GM12878 (cell line): ENCODE results near the gene RANBP3. TPM values are rescaled to one million over a fixed set of nuclear protein-coding genes. Genes with fewer than 3 reads are reported as not detected.

Experiments
- ATAC-seq: fragments of 200-7000 bp; cut with Tn5 transposase; 3 replicates; pipeline ENCODE4 v1.9.1; 2020; ENCODE audit warnings: mild to moderate bottlenecking, moderate library complexity
- BruUV-seq: library from RNA; stranded (reverse); fragments of 400-500 nt; replicated peaks from 2 replicates; lab custom pipeline; 2021; lab: Mats Ljungman, UMichigan
- CTCF ChIA-PET: fragments of 300-600 bp; sonication (Branson Sonifier 250); formaldehyde crosslinking; extraction: SDS; loops from one replicate; lab custom pipeline; 2021; ENCODE audit warnings: inconsistent platforms; lab: Yijun Ruan, JAX
- POLR2A ChIA-PET: fragments of 350-600 bp; formaldehyde crosslinking; extraction: SDS; loops from one replicate; lab custom pipeline; 2021; ENCODE audit warnings: inconsistent platforms; lab: Charles Lee
- RAD21 ChIA-PET: fragments of 300-600 bp; sonication (Branson Sonifier 250); formaldehyde crosslinking; loops from one replicate; lab custom pipeline; 2023; ENCODE audit warnings: antibody characterized with exemption; ENCODE audit not compliant: unreplicated experiment; lab: Charles Lee
- SMC1A ChIA-PET: fragments of 300-600 bp; sonication (Branson Sonifier 250); formaldehyde crosslinking; loops from one replicate; lab custom pipeline; 2023; ENCODE audit not compliant: unreplicated experiment, uncharacterized antibody; lab: Charles Lee
- DNase-seq: peaks from one replicate; pipeline ENCODE4 v3.0.0-alpha.2; 2011; ENCODE audit warnings: low read depth, low spot score
- FAIRE-seq: peaks from 3 replicates; lab custom pipeline; 2011; peaks lifted over from hg19 to GRCh38; lab: Jason Lieb, UNC
- H2AFZ ChIP-seq: 2 replicates; pipeline ENCODE4 v1.6.0; 2011; ENCODE audit warnings: low read depth, low read length, control low read depth; ENCODE audit not compliant: control insufficient read depth
- H3K27ac ChIP-seq: 2 replicates; pipeline ENCODE4 v1.5.1; 2011; ENCODE audit warnings: control low read depth; ENCODE audit not compliant: control insufficient read depth, insufficient read depth
- H3K27me3 ChIP-seq, 2 experiments: replicated peaks in 1 of 2; 2 replicates each; pipeline versions ENCODE4 v1.6.0 to v1.6.1; 2011; ENCODE audit warnings: low read length in 1 of 2; ENCODE audit not compliant: control insufficient read depth in 2 of 2, insufficient read depth in 2 of 2
- H3K36me3 ChIP-seq, 2 experiments: 2 replicates each; pipeline ENCODE4 v1.5.1; 2011; ENCODE audit warnings: low read length in 1 of 2; ENCODE audit not compliant: control insufficient read depth in 2 of 2, insufficient read depth in 2 of 2
- H3K4me1 ChIP-seq: 2 replicates; pipeline ENCODE4 v1.6.1; 2011; ENCODE audit warnings: mild to moderate bottlenecking, low read length, moderate library complexity, mixed read lengths; ENCODE audit not compliant: control insufficient read depth, insufficient read depth
- H3K4me2 ChIP-seq: 2 replicates; pipeline ENCODE4 v1.6.0; 2011; ENCODE audit warnings: control low read depth; ENCODE audit not compliant: control insufficient read depth, insufficient read depth
- H3K4me3 ChIP-seq: fragments of 200-600 bp; sonication (generic); 2 replicates; pipeline ENCODE4 v1.5.1; 2016
- H3K79me2 ChIP-seq: 2 replicates; pipeline ENCODE4 v1.6.0; 2011; ENCODE audit warnings: low read length; ENCODE audit not compliant: control insufficient read depth, insufficient read depth
- H3K9ac ChIP-seq: 2 replicates; pipeline ENCODE4 v1.8.0; 2011; ENCODE audit warnings: low read length, control low read depth, mixed read lengths; ENCODE audit not compliant: control insufficient read depth, insufficient read depth
- H3K9me3 ChIP-seq: replicated peaks from 3 replicates; pipeline ENCODE4 v1.5.1; 2011; ENCODE audit warnings: mild to moderate bottlenecking, low read length; ENCODE audit not compliant: control insufficient read depth, insufficient read depth
- H4K20me1 ChIP-seq: 2 replicates; pipeline ENCODE4 v1.6.0; 2011; ENCODE audit not compliant: control insufficient read depth, insufficient read depth
- CEBPB ChIP-seq, 2 experiments: fragments of 150-350 bp in 1 of 2; IDR thresholded peaks; 2 replicates each; pipeline ENCODE4 v1.6.1; 2012 to 2014; ENCODE audit warnings: low read depth in 2 of 2, low read length in 2 of 2, borderline replicate concordance in 1 of 2, inconsistent platforms in 1 of 2
- CHD1 ChIP-seq: IDR thresholded peaks from 2 replicates; pipeline ENCODE4 v1.6.1; 2012; ENCODE audit warnings: low read depth, low read length, improper control_type of control experiment
- E2F4 ChIP-seq: IDR thresholded peaks from 2 replicates; pipeline ENCODE4 v1.6.1; 2012; ENCODE audit warnings: low read depth, low read length, improper control_type of control experiment
- HDGF ChIP-seq: fragments of 450-650 bp; IDR thresholded peaks from 2 replicates; pipeline ENCODE4 v1.6.1; 2016; ENCODE audit warnings: antibody characterized with exemption
- IKZF1 ChIP-seq: fragments of 450-650 bp; conservative IDR thresholded peaks from 2 replicates; pipeline ENCODE4 v1.6.1; 2017; ENCODE audit warnings: antibody characterized with exemption, mild to moderate bottlenecking
- KAT2A ChIP-seq: conservative IDR thresholded peaks from 2 replicates; pipeline ENCODE4 v1.6.1; 2011; ENCODE audit warnings: low read depth, low read length; ENCODE audit not compliant: control insufficient read depth
- KLF5 ChIP-seq: fragments of 450-650 bp; IDR thresholded peaks from 2 replicates; pipeline ENCODE4 v1.6.1; 2014; ENCODE audit warnings: mild to moderate bottlenecking; ENCODE audit not compliant: partially characterized antibody
- MAX ChIP-seq: IDR thresholded peaks from 2 replicates; pipeline ENCODE4 v1.6.1; 2012; ENCODE audit warnings: low read depth, low read length, improper control_type of control experiment
- MYB ChIP-seq: fragments of 150-350 bp; IDR thresholded peaks from 2 replicates; pipeline ENCODE4 v1.6.1; 2014; ENCODE audit warnings: mild to moderate bottlenecking, low read depth, low read length, borderline replicate concordance
- MYC ChIP-seq: IDR thresholded peaks from 2 replicates; pipeline ENCODE4 v1.6.1; 2011; ENCODE audit warnings: mild to moderate bottlenecking, low read length, moderate library complexity, inconsistent platforms; ENCODE audit not compliant: insufficient read depth, insufficient replicate concordance, insufficient read length, severe bottlenecking
- PBX3 ChIP-seq: IDR thresholded peaks from 2 replicates; pipeline ENCODE4 v1.6.1; 2011; ENCODE audit warnings: mild to moderate bottlenecking, low read depth, low read length, moderate library complexity; ENCODE audit not compliant: insufficient replicate concordance
- RAD51 ChIP-seq: fragments of 450-650 bp; IDR thresholded peaks from 2 replicates; pipeline ENCODE4 v1.6.1; 2016; ENCODE audit warnings: moderate library complexity, mild to moderate bottlenecking, inconsistent platforms
- SUZ12 ChIP-seq: fragments of 200-600 bp; sonication (generic); IDR thresholded peaks from one replicate; pipeline ENCODE4 v1.6.1; 2018; ENCODE audit warnings: antibody characterized with exemption, mild to moderate bottlenecking; ENCODE audit not compliant: unreplicated experiment
- YY1 ChIP-seq: IDR thresholded peaks from 2 replicates; pipeline ENCODE4 v1.6.1; 2011; ENCODE audit warnings: low read depth, mild to moderate bottlenecking, low read length
- ZBTB40 ChIP-seq: fragments of 450-650 bp; IDR thresholded peaks from 2 replicates; pipeline ENCODE4 v1.6.1; 2016; ENCODE audit warnings: mild to moderate bottlenecking, moderate library complexity, borderline replicate concordance
- ZNF24 ChIP-seq: fragments of 450-650 bp; IDR thresholded peaks from 2 replicates; pipeline ENCODE4 v1.6.1; 2017; ENCODE audit warnings: antibody characterized with exemption, mild to moderate bottlenecking
- ZNF622 ChIP-seq: fragments of 450-650 bp; IDR thresholded peaks from 2 replicates; pipeline ENCODE4 v1.6.1; 2017; ENCODE audit warnings: mild to moderate bottlenecking, inconsistent platforms
- ZSCAN29 ChIP-seq: fragments of 450-650 bp; IDR thresholded peaks from 2 replicates; pipeline ENCODE4 v1.6.1; 2017; ENCODE audit warnings: mild to moderate bottlenecking, moderate library complexity
- WGBS: methylation state at CpG from one replicate; pipeline ENCODE4 v1.1.6; 2016; ENCODE audit warnings: low lambda C conversion rate; ENCODE audit not compliant: insufficient replicate concordance, insufficient coverage; ENCODE audit errors: missing lambda C conversion rate; 5-methylcytosine and 5-hydroxymethylcytosine counted together
- in situ Hi-C: fragments of 300-500 bp; cut with MboI; formaldehyde crosslinking; loops from 9 replicates; pipeline ENCODE4 v1.14.3; 2018; ENCODE audit warnings: mixed read lengths
- intact Hi-C: fragments of 100-400 bp; cut with micrococcal nuclease; formaldehyde crosslinking; loops from one replicate; pipeline ENCODE4 v1.14.2; 2022; ENCODE audit not compliant: unreplicated experiment
- polyA plus RNA-seq, 11 experiments: library from polyadenylated mRNA; depleted of rRNA in 4 of 11; unstranded in 6 of 11; stranded (reverse) in 5 of 11; fragments of >200 nt; fragmentation: Nextera tagmentation in 4 of 11; fragmentation: Illumina TruSeq in 1 of 11; extraction: Ambion mirVana in 4 of 11; extraction: Trizol in 1 of 11; gene quantifications; 1 replicate in 1 of 11; 2 replicates in 10 of 11; pipeline versions ENCODE4 v1.2.1 to v1.2.3, GENCODE V29; 2011 to 2016; ENCODE audit warnings: inconsistent platforms in 2 of 11, missing spikeins in 2 of 11, low read depth in 1 of 11
- total RNA-seq, 4 experiments: library from RNA; depleted of rRNA in 3 of 4; stranded (reverse); fragments of >200 nt in 3 of 4; fragmentation: Illumina TruSeq in 1 of 4; extraction: Trizol in 1 of 4; gene quantifications; 2 replicates each; pipeline versions ENCODE4 v1.2.1 to v1.2.3, GENCODE V29; 2013 to 2021

RANBP3 gene
- total and polyA plus RNA-seq, 10 of the 15 experiments (the other 5 are each of a cell fraction or from before 2014, with no cell fraction given) = 1.1 to 81.6 (median 60.0) TPM

- CTCF ChIA-PET = no interaction called here
- H4K20me1 ChIP-seq = no peaks in the 10 kb centered on the region
- POLR2A ChIA-PET = no interaction called here
- H3K4me1 ChIP-seq = no peaks in the 10 kb centered on the region
- intact Hi-C loops = no loop called here
- no peak for DNase-seq
- in situ Hi-C loops = no loop called here
- H3K79me2 ChIP-seq = no peaks in the 10 kb centered on the region
- TF ChIP-seq KAT2A (no peak), YY1 (no peak), ZNF24 (no peak), SUZ12 (no peak), CHD1 (no peak), HDGF (no peak), MYB (no peak), RAD51 (no peak), MYC (no peak), CEBPB (IDR thresholded peaks at IDR 0.05; ENCODE audit: borderline replicate concordance in 1 of 2, low read depth in 2 of 2, low read length in 2 of 2) (no peak), MAX (no peak), ZNF622 (no peak), E2F4 (no peak), PBX3 (no peak), ZSCAN29 (no peak), IKZF1 (no peak), KLF5 (no peak), ZBTB40 (no peak)
- TF ChIP-seq, all 136 proteins: peak for 0
- Histone ChIP-seq H3K27me3 (no peaks in the 10 kb centered on the region), H3K4me2 (no peak overlapping the region), H3K9ac (no peak overlapping the region), H3K36me3 (no peaks in the 10 kb centered on the region), H3K9me3 (no peaks in the 10 kb centered on the region), H3K4me3 (no peak overlapping the region), H2AFZ (no peak overlapping the region), H3K27ac (no peak overlapping the region)
- FAIRE-seq (no peak), ATAC-seq (no peak)
- BruUV-seq = no TSS peak
- SMC1A ChIA-PET = no interaction called here
- 90% methylated on average over 36 of the region's 37 CpGs for WGBS
- RAD21 ChIA-PET = no interaction called here
Observed at GRCh38 chr19:5996623-5997320, 18.8 kb upstream of the RANBP3 start.
